Measurements from ENCODE around the gene PCBP3.
A peak's percentile ranks its signal among the peaks of the same experiment; 100 is the strongest.
"Not testable (repeated sequence)": the region's sequence is repeated elsewhere in the genome, so short reads cannot be mapped to it uniquely, and the experiment has no call there.

The PCBP3 gene

DNA sequence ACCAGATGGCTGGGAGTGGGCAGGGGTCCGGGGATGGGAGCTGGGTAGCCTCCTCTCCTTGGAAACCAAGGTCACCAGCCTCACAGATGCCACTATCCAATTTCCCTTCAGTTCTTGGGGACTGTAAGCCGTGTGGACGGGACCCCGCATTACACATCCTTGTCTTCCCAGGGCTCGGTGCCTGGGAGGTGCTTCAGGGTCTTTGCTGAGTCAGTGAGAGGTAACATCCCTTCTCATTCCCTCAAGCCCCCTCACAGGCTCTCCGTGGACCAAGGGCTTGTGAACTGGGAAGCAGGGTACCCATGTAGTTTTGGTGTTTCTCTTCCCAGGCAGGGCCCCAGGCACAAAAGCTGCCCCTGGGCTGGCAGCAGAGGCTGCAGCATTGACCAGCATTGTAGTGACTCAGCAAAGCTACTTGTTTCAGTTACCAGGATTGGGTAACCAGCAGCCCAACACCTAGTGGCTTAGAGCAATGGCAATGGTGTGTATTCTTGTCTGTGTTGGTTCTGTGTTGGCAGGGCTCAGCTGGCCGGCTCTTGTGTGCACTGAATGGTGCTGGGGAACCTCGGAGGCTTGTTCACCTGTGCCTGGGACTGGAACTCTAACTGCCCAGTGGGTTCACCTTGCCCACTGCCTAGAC lies 24.6 kb upstream of the PCBP3 start:
- H3K4me3 ChIP-seq (replicated peaks; ENCODE audit: insufficient read depth, low read length), result no peak overlapping the region
- TF ChIP-seq, protein P1, sequence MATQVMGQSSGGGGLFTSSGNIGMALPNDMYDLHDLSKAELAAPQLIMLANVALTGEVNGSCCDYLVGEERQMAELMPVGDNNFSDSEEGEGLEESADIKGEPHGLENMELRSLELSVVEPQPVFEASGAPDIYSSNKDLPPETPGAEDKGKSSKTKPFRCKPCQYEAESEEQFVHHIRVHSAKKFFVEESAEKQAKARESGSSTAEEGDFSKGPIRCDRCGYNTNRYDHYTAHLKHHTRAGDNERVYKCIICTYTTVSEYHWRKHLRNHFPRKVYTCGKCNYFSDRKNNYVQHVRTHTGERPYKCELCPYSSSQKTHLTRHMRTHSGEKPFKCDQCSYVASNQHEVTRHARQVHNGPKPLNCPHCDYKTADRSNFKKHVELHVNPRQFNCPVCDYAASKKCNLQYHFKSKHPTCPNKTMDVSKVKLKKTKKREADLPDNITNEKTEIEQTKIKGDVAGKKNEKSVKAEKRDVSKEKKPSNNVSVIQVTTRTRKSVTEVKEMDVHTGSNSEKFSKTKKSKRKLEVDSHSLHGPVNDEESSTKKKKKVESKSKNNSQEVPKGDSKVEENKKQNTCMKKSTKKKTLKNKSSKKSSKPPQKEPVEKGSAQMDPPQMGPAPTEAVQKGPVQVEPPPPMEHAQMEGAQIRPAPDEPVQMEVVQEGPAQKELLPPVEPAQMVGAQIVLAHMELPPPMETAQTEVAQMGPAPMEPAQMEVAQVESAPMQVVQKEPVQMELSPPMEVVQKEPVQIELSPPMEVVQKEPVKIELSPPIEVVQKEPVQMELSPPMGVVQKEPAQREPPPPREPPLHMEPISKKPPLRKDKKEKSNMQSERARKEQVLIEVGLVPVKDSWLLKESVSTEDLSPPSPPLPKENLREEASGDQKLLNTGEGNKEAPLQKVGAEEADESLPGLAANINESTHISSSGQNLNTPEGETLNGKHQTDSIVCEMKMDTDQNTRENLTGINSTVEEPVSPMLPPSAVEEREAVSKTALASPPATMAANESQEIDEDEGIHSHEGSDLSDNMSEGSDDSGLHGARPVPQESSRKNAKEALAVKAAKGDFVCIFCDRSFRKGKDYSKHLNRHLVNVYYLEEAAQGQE (IDR thresholded peaks at IDR 0.05; ENCODE audit: insufficient replicate concordance, low read depth), result no peak
- no peak for TF ChIP-seq POLR2AphosphoS5 (IDR thresholded peaks at IDR 0.05; ENCODE audit: low read depth)
- TF ChIP-seq, protein P2, sequence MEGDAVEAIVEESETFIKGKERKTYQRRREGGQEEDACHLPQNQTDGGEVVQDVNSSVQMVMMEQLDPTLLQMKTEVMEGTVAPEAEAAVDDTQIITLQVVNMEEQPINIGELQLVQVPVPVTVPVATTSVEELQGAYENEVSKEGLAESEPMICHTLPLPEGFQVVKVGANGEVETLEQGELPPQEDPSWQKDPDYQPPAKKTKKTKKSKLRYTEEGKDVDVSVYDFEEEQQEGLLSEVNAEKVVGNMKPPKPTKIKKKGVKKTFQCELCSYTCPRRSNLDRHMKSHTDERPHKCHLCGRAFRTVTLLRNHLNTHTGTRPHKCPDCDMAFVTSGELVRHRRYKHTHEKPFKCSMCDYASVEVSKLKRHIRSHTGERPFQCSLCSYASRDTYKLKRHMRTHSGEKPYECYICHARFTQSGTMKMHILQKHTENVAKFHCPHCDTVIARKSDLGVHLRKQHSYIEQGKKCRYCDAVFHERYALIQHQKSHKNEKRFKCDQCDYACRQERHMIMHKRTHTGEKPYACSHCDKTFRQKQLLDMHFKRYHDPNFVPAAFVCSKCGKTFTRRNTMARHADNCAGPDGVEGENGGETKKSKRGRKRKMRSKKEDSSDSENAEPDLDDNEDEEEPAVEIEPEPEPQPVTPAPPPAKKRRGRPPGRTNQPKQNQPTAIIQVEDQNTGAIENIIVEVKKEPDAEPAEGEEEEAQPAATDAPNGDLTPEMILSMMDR (IDR thresholded peaks at IDR 0.05; ENCODE audit: insufficient read depth, low read length), result no peak
- no peak for TF ChIP-seq SPI1 (IDR thresholded peaks at IDR 0.05; ENCODE audit: borderline replicate concordance, low read depth)
- no peak for TF ChIP-seq GABPA (IDR thresholded peaks at IDR 0.05; ENCODE audit: low read depth)
- peak overlapping the region; percentile 67 for H3K27ac ChIP-seq (replicated peaks)
- no peaks in the 10 kb centered on the region for H3K27me3 ChIP-seq (ENCODE audit: insufficient read depth, poor library complexity, severe bottlenecking)
- peak; percentile 53 to 81 for DNase-seq (ENCODE audit: low read depth in 1 of 2, low spot score in 1 of 2)

DNA sequence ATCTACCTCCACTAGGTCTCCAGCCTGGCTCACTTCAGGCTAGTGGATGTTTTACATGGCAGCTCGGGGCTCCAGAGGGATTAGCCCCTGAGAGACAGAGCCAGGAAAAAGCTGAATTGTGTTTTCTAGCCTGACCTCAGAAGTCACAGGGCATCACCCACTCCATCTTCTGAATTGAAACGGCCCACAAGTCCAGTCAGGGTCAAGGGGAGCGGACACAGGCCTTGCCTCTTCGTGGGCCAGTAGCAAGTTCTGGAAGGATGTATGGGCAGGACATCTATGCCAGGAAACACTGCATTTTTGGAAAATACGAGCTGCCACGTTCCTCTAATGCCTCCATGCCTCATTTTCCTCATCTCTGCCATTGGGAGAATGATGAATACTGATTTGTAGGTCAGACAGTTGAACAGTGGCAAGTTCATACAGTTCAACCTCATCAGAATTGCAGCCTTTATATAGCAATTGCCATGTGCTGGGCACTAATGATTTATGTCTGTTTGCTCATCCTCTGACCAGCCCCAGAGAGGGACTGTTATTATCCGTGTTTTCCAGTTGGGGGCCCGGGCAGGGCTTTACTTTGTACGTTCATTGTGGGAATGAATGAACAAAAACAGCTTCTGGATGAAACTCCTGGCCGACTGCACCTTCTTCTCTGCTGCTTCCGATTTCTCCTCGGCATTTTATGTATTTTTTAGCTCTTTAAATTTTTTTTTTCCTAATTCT lies 23.2 kb upstream of the PCBP3 start:
- DNase-seq (ENCODE audit: low read depth in 1 of 2, low spot score in 1 of 2), result no peak
- TF ChIP-seq, protein P1 (IDR thresholded peaks at IDR 0.05; ENCODE audit: insufficient replicate concordance, low read depth), result no peak
- no peak for TF ChIP-seq GABPA (IDR thresholded peaks at IDR 0.05; ENCODE audit: low read depth)
- no peak for TF ChIP-seq POLR2AphosphoS5 (IDR thresholded peaks at IDR 0.05; ENCODE audit: low read depth)
- TF ChIP-seq, protein P2 (IDR thresholded peaks at IDR 0.05; ENCODE audit: insufficient read depth, low read length), result no peak
- TF ChIP-seq SPI1 (IDR thresholded peaks at IDR 0.05; ENCODE audit: borderline replicate concordance, low read depth), result no peak
- Histone ChIP-seq H3K4me3 (replicated peaks; ENCODE audit: insufficient read depth, low read length) (no peak overlapping the region), H3K27me3 (ENCODE audit: insufficient read depth, poor library complexity, severe bottlenecking) (no peaks in the 10 kb centered on the region), H3K27ac (replicated peaks) (no peak overlapping the region; the same call in 1 of the 2 replicates)

DNA sequence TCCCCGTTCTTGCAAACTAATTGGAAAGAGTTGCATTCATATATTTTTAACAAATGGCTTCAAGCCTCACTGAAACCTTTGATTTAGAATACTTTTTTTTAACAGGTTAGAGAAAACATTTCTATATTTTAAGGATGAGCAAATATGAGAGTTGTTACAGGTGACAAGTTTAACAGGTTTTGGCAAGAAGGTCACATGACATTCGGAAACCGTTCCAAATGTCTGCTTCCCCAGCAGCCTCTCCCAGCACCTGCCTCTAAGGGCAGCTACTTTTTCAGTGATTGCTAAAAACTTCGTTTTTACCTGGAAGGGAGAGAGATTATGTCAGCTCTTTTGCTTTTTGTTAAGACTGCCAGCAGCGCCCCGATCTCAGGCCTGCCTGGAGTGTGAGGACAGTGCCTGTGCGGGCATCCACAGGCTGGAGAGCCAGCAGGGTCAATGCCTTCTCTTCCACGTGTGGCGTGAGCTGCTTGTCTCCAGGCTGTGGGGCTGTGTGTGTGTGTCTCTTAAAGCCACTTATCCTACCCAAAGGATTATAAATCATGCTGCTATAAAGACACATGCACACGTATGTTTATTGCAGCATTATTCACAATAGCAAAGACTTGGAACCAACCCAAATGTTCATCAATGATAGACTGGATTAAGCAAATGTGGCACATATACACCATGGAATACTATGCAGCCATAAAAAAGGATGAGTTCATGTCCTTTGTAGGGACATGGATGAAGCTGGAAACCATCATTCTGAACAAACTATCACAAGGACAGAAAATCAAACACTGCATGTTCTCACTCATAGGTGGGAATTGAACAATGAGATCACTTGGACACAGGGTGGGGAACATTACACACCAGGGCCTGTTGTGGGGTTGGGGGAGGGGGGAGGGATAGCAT lies 21.8 kb upstream of the PCBP3 start:
- DNase-seq (ENCODE audit: low read depth in 1 of 2, low spot score in 1 of 2); H3K27me3 ChIP-seq (ENCODE audit: insufficient read depth, poor library complexity, severe bottlenecking); H3K4me3 ChIP-seq (replicated peaks; ENCODE audit: insufficient read depth, low read length); H3K27ac ChIP-seq (replicated peaks): not testable (repeated sequence)
